Endodermal cell (in vitro differentiated cells): ENCODE data around the gene NTRK3. TPM values are rescaled to one million over a fixed set of nuclear protein-coding genes. Genes with fewer than 3 reads are reported as not detected.

Experiments used
- DNase-seq: peaks from one replicate; pipeline ENCODE4 v3.0.0-alpha.2; 2017
- H3K27ac ChIP-seq: 2 replicates; pipeline ENCODE4 v1.5.1; 2013; ENCODE audit warnings: mild to moderate bottlenecking, low read depth, low read length, moderate library complexity
- H3K27me3 ChIP-seq: 2 replicates; pipeline ENCODE4 v1.6.1; 2013; ENCODE audit warnings: mild to moderate bottlenecking, low read length, moderate library complexity; ENCODE audit not compliant: insufficient read depth, control insufficient read depth, poor library complexity, severe bottlenecking
- H3K36me3 ChIP-seq: 2 replicates; pipeline ENCODE4 v1.7.0; 2013; ENCODE audit warnings: mild to moderate bottlenecking, low read length, moderate library complexity; ENCODE audit not compliant: control insufficient read depth, insufficient read depth
- H3K4me1 ChIP-seq: one replicate; pipeline ENCODE4 v1.7.0; 2013; ENCODE audit warnings: low read length; ENCODE audit not compliant: control insufficient read depth, insufficient read depth
- H3K4me3 ChIP-seq: 2 replicates; pipeline ENCODE4 v1.5.1; 2013; ENCODE audit warnings: mild to moderate bottlenecking, low read length, moderate library complexity
- H3K9ac ChIP-seq: 2 replicates; pipeline ENCODE4 v1.6.1; 2013; ENCODE audit warnings: mild to moderate bottlenecking, low read length, moderate library complexity; ENCODE audit not compliant: poor library complexity, severe bottlenecking; ENCODE audit errors: extremely low read depth
- H3K9me3 ChIP-seq: 2 replicates; pipeline ENCODE4 v1.6.1; 2013; ENCODE audit warnings: mild to moderate bottlenecking, low read length, moderate library complexity; ENCODE audit not compliant: control insufficient read depth
- H3K27ac Mint-ChIP-seq: 2 replicates; pipeline ENCODE4 v1.8.0; 2020; ENCODE audit warnings: mixed read lengths
- H3K27me3 Mint-ChIP-seq: 2 replicates; pipeline ENCODE4 v1.8.0; 2021; ENCODE audit warnings: mild to moderate bottlenecking, mixed read lengths; ENCODE audit not compliant: insufficient read depth
- H3K36me3 Mint-ChIP-seq: 2 replicates; pipeline ENCODE4 v1.8.0; 2020; ENCODE audit warnings: low read depth, mixed read lengths
- H3K4me1 Mint-ChIP-seq: 2 replicates; pipeline ENCODE4 v1.8.0; 2020; ENCODE audit warnings: mixed read lengths
- H3K4me3 Mint-ChIP-seq: 2 replicates; pipeline ENCODE4 v1.8.0; 2020; ENCODE audit warnings: mild to moderate bottlenecking, moderate library complexity, mixed read lengths
- H3K9me3 Mint-ChIP-seq: 2 replicates; pipeline ENCODE4 v1.8.0; 2020; ENCODE audit warnings: mild to moderate bottlenecking, mixed read lengths
- WGBS, 2 experiments: methylation state at CpG; one replicate each; pipeline versions ENCODE4 v1.1.5 to v1.1.7; 2013; ENCODE audit warnings: missing lambda C conversion rate in 2 of 2, mixed read lengths in 1 of 2; ENCODE audit not compliant: insufficient coverage in 1 of 2, insufficient read length in 1 of 2; 5-methylcytosine and 5-hydroxymethylcytosine counted together
- total RNA-seq, 2 donors: library from RNA; stranded (reverse); fragmentation: NEBNext Ultra II Directional in 1 of 2; extraction: Animal tissue kit (Norgen Biotek cat#: 25700) in 1 of 2; gene quantifications; 2 replicates in 1 of 2; 3 replicates in 1 of 2; pipeline ENCODE4 v1.2.1, GENCODE V29; 2021
- TF ChIP-seq, protein P1 (sequence below): fragments of 200-600 bp; sonication (generic); conservative IDR thresholded peaks from 2 replicates; pipeline ENCODE4 v1.5.0; 2021; ENCODE audit warnings: antibody characterized with exemption, mild to moderate bottlenecking

NTRK3 gene
- total RNA-seq, 2 donors from 2014 or later: 0.11 to 0.86 TPM

GRCh38 chr15:88017753-88018152 is 238.8 kb downstream of the NTRK3 start:
- H3K27ac Mint-ChIP-seq: no peak overlapping the region
- Histone ChIP-seq H3K4me3 (no peak overlapping the region), H3K36me3 (no peaks in the 10 kb centered on the region), H3K9ac (no peak overlapping the region), H3K27me3 (peaks cover 8% of the 10 kb centered on the region), H3K27ac (no peak overlapping the region), H3K4me1 (no peaks in the 10 kb centered on the region), H3K9me3 (no peaks in the 10 kb centered on the region)
- H3K4me3 Mint-ChIP-seq: no peak overlapping the region
- no peaks in the 10 kb centered on the region for H3K9me3 Mint-ChIP-seq
- TF ChIP-seq, protein P1, sequence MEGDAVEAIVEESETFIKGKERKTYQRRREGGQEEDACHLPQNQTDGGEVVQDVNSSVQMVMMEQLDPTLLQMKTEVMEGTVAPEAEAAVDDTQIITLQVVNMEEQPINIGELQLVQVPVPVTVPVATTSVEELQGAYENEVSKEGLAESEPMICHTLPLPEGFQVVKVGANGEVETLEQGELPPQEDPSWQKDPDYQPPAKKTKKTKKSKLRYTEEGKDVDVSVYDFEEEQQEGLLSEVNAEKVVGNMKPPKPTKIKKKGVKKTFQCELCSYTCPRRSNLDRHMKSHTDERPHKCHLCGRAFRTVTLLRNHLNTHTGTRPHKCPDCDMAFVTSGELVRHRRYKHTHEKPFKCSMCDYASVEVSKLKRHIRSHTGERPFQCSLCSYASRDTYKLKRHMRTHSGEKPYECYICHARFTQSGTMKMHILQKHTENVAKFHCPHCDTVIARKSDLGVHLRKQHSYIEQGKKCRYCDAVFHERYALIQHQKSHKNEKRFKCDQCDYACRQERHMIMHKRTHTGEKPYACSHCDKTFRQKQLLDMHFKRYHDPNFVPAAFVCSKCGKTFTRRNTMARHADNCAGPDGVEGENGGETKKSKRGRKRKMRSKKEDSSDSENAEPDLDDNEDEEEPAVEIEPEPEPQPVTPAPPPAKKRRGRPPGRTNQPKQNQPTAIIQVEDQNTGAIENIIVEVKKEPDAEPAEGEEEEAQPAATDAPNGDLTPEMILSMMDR: no peak
- 94 to 100% methylated on average over 1 to 4 of the region's 4 CpGs for WGBS, 2 experiments
- peaks cover 5% of the 10 kb centered on the region for H3K27me3 Mint-ChIP-seq
- DNase-seq: no peak
- peaks cover 15% of the 10 kb centered on the region for H3K4me1 Mint-ChIP-seq
- H3K36me3 Mint-ChIP-seq: no peaks in the 10 kb centered on the region

DNA sequence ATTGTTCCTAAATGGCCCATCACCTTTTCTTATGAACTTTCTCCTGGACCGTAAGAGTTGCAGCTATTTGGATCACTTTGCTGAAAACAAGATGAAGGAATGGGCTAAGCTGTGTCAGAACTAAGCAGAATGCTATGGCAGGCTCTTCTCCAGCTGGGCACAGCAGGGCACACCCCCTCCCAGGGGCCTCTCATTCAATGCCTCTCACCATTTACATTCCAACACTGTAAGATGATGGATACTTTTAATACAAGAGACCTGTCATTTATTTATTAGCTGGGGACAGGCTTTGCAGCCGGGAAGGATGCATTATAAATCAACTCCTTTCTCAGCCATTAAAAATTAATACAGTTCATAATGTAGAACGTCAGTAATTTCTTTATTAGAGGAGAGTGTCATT is 240.1 kb downstream of the NTRK3 start:
- H3K27me3 Mint-ChIP-seq: peaks cover 5% of the 10 kb centered on the region

DNA sequence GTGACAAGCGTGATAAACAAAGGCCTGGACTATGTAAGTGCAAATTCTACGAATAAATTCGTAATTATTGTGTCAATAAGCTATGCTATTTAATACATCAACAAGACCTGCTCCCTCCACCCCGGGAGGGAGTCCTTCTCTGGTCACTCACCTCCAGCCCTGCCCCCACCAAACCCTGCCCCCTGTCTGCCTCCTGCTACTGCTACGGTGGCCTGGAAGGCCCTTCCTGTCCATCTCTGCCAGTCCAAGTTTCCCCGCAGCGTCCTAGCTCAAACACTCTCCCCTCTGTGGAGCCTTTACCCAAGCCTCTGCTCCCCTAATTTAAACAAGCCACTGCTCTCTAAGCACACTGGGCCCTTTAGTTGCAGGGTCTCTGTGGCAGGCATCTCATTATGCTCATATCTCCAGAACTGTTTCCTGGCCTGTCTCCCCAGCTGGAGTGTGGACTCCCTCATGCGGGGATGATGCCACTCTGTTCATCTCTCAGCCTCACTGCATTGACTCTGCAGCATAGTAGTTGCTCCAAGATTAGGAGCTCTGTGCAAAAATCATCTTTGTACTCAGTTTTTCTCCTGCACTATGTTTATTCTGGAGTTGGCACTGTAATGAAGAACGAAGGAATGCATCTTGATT is 241.2 kb downstream of the NTRK3 start:
- H3K9me3 Mint-ChIP-seq: no peaks in the 10 kb centered on the region
- Histone ChIP-seq H3K27ac (no peak overlapping the region), H3K4me1 (no peaks in the 10 kb centered on the region), H3K27me3 (peaks cover 8% of the 10 kb centered on the region), H3K36me3 (no peaks in the 10 kb centered on the region), H3K9me3 (no peaks in the 10 kb centered on the region), H3K4me3 (no peak overlapping the region), H3K9ac (no peak overlapping the region)
- H3K27ac Mint-ChIP-seq: no peak overlapping the region
- TF ChIP-seq, protein P1: no peak
- WGBS, 2 experiments: 73 to 86% methylated on average over 5 to 9 of the region's 9 CpGs
- H3K27me3 Mint-ChIP-seq: peaks cover 5% of the 10 kb centered on the region
- H3K4me3 Mint-ChIP-seq: no peak overlapping the region
- DNase-seq: peak; percentile 66
- H3K4me1 Mint-ChIP-seq: peaks cover 9% of the 10 kb centered on the region
- no peaks in the 10 kb centered on the region for H3K36me3 Mint-ChIP-seq

More for the DNA sequence above, 240.1 kb downstream of the NTRK3 start:
- DNase-seq: no peak
- Histone ChIP-seq H3K4me1 (no peaks in the 10 kb centered on the region), H3K4me3 (no peak overlapping the region), H3K9ac (no peak overlapping the region), H3K36me3 (no peaks in the 10 kb centered on the region), H3K9me3 (no peaks in the 10 kb centered on the region), H3K27ac (no peak overlapping the region), H3K27me3 (peaks cover 8% of the 10 kb centered on the region)
- peaks cover 9% of the 10 kb centered on the region for H3K4me1 Mint-ChIP-seq
- no peaks in the 10 kb centered on the region for H3K36me3 Mint-ChIP-seq
- H3K9me3 Mint-ChIP-seq: no peaks in the 10 kb centered on the region
- WGBS, 2 experiments: 63 to 73% methylated on average over 1 to 2 of the region's 3 CpGs
- H3K4me3 Mint-ChIP-seq: no peak overlapping the region
- TF ChIP-seq, protein P1: no peak
- no peak overlapping the region for H3K27ac Mint-ChIP-seq
